Esophagus squamous epithelium (tissue), 4 donors: ENCODE data around the gene NFX1.

Experiments
- POLR2A ChIP-seq, 4 donors: fragments of 450-650 bp; IDR thresholded peaks; one replicate each; pipeline ENCODE4 v1.6.1; 2017; ENCODE audit warnings: antibody characterized with exemption in 4 of 4, mild to moderate bottlenecking in 4 of 4, moderate library complexity in 3 of 4
- TF ChIP-seq, protein P1 (sequence below), 6 experiments: fragments of 450-650 bp in 4 of 6; fragments of 200-600 bp in 2 of 6; sonication (generic) in 2 of 6; IDR thresholded peaks; one replicate each; pipeline ENCODE4 v1.5.1; 2016 to 2019; ENCODE audit warnings: antibody characterized with exemption in 6 of 6, mild to moderate bottlenecking in 4 of 6, moderate library complexity in 4 of 6

DNA sequence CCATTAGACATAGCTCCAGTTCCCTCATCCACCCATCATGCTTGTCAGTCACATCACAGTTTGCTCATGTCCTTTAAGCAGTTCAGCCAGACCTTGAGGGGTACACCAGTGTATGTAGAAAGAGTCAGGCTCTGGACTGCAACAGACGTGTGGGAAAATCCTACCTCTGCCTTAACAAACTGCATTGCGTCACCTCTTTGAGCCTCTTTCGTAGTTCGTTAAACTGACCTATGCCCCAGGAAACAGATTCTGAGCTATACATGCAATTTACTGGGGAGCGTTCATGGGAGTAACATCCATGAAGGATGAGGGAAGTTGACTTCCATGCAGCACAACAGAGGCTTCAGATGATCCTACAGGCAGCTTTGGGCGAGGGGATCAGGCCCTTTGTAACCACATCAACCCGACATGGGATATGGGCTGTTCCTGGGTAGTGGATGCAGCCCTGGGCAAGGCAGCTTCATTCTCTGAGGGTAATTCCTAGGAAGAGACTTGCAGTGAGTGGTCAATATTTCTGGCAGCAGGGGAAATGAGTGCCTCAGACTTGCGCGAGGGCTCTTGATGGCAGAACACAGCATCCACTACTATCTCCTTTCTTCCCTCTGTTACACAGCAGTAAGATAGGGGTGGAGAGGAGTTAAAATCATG lies 46.1 kb upstream of the NFX1 start:
- no peak for TF ChIP-seq POLR2A (IDR thresholded peaks at IDR 0.05)
- TF ChIP-seq, protein P1, sequence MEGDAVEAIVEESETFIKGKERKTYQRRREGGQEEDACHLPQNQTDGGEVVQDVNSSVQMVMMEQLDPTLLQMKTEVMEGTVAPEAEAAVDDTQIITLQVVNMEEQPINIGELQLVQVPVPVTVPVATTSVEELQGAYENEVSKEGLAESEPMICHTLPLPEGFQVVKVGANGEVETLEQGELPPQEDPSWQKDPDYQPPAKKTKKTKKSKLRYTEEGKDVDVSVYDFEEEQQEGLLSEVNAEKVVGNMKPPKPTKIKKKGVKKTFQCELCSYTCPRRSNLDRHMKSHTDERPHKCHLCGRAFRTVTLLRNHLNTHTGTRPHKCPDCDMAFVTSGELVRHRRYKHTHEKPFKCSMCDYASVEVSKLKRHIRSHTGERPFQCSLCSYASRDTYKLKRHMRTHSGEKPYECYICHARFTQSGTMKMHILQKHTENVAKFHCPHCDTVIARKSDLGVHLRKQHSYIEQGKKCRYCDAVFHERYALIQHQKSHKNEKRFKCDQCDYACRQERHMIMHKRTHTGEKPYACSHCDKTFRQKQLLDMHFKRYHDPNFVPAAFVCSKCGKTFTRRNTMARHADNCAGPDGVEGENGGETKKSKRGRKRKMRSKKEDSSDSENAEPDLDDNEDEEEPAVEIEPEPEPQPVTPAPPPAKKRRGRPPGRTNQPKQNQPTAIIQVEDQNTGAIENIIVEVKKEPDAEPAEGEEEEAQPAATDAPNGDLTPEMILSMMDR (IDR thresholded peaks at IDR 0.05), result no peak
